GM12878 (cell line): ENCODE results near the gene PLA2G5. TPM values are rescaled to one million over a fixed set of nuclear protein-coding genes. Genes with fewer than 3 reads are reported as not detected.
A peak's percentile ranks its signal among the peaks of the same experiment; 100 is the strongest.

Experiments used
- ATAC-seq: fragments of 200-7000 bp; cut with Tn5 transposase; 3 replicates; pipeline ENCODE4 v1.9.1; 2020; ENCODE audit warnings: mild to moderate bottlenecking, moderate library complexity
- BruUV-seq: library from RNA; stranded (reverse); fragments of 400-500 nt; replicated peaks from 2 replicates; lab custom pipeline; 2021; lab: Mats Ljungman, UMichigan
- CTCF ChIA-PET: fragments of 300-600 bp; sonication (Branson Sonifier 250); formaldehyde crosslinking; extraction: SDS; loops from one replicate; lab custom pipeline; 2021; ENCODE audit warnings: inconsistent platforms; lab: Yijun Ruan, JAX
- POLR2A ChIA-PET: fragments of 350-600 bp; formaldehyde crosslinking; extraction: SDS; loops from one replicate; lab custom pipeline; 2021; ENCODE audit warnings: inconsistent platforms; lab: Charles Lee
- RAD21 ChIA-PET: fragments of 300-600 bp; sonication (Branson Sonifier 250); formaldehyde crosslinking; loops from one replicate; lab custom pipeline; 2023; ENCODE audit warnings: antibody characterized with exemption; ENCODE audit not compliant: unreplicated experiment; lab: Charles Lee
- SMC1A ChIA-PET: fragments of 300-600 bp; sonication (Branson Sonifier 250); formaldehyde crosslinking; loops from one replicate; lab custom pipeline; 2023; ENCODE audit not compliant: unreplicated experiment, uncharacterized antibody; lab: Charles Lee
- DNase-seq: peaks from one replicate; pipeline ENCODE4 v3.0.0-alpha.2; 2011; ENCODE audit warnings: low read depth, low spot score
- FAIRE-seq: peaks from 3 replicates; lab custom pipeline; 2011; peaks lifted over from hg19 to GRCh38; lab: Jason Lieb, UNC
- H2AFZ ChIP-seq: 2 replicates; pipeline ENCODE4 v1.6.0; 2011; ENCODE audit warnings: low read depth, low read length, control low read depth; ENCODE audit not compliant: control insufficient read depth
- H3K27ac ChIP-seq: 2 replicates; pipeline ENCODE4 v1.5.1; 2011; ENCODE audit warnings: control low read depth; ENCODE audit not compliant: control insufficient read depth, insufficient read depth
- H3K27me3 ChIP-seq, 2 experiments: replicated peaks in 1 of 2; 2 replicates each; pipeline versions ENCODE4 v1.6.0 to v1.6.1; 2011; ENCODE audit warnings: low read length in 1 of 2; ENCODE audit not compliant: control insufficient read depth in 2 of 2, insufficient read depth in 2 of 2
- H3K36me3 ChIP-seq, 2 experiments: 2 replicates each; pipeline ENCODE4 v1.5.1; 2011; ENCODE audit warnings: low read length in 1 of 2; ENCODE audit not compliant: control insufficient read depth in 2 of 2, insufficient read depth in 2 of 2
- H3K4me1 ChIP-seq: 2 replicates; pipeline ENCODE4 v1.6.1; 2011; ENCODE audit warnings: mild to moderate bottlenecking, low read length, moderate library complexity, mixed read lengths; ENCODE audit not compliant: control insufficient read depth, insufficient read depth
- H3K4me2 ChIP-seq: 2 replicates; pipeline ENCODE4 v1.6.0; 2011; ENCODE audit warnings: control low read depth; ENCODE audit not compliant: control insufficient read depth, insufficient read depth
- H3K4me3 ChIP-seq: fragments of 200-600 bp; sonication (generic); 2 replicates; pipeline ENCODE4 v1.5.1; 2016
- H3K79me2 ChIP-seq: 2 replicates; pipeline ENCODE4 v1.6.0; 2011; ENCODE audit warnings: low read length; ENCODE audit not compliant: control insufficient read depth, insufficient read depth
- H3K9ac ChIP-seq: 2 replicates; pipeline ENCODE4 v1.8.0; 2011; ENCODE audit warnings: low read length, control low read depth, mixed read lengths; ENCODE audit not compliant: control insufficient read depth, insufficient read depth
- H3K9me3 ChIP-seq: replicated peaks from 3 replicates; pipeline ENCODE4 v1.5.1; 2011; ENCODE audit warnings: mild to moderate bottlenecking, low read length; ENCODE audit not compliant: control insufficient read depth, insufficient read depth
- H4K20me1 ChIP-seq: 2 replicates; pipeline ENCODE4 v1.6.0; 2011; ENCODE audit not compliant: control insufficient read depth, insufficient read depth
- GABPA ChIP-seq: IDR thresholded peaks from 2 replicates; pipeline ENCODE4 v1.6.1; 2014; ENCODE audit warnings: antibody characterized with exemption, low read depth, mild to moderate bottlenecking, inconsistent platforms
- IKZF1 ChIP-seq: fragments of 450-650 bp; conservative IDR thresholded peaks from 2 replicates; pipeline ENCODE4 v1.6.1; 2017; ENCODE audit warnings: antibody characterized with exemption, mild to moderate bottlenecking
- MEF2B ChIP-seq: fragments of 450-650 bp; IDR thresholded peaks from 2 replicates; pipeline ENCODE4 v1.6.1; 2018; ENCODE audit warnings: mild to moderate bottlenecking, moderate library complexity; ENCODE audit not compliant: partially characterized antibody, poor library complexity, severe bottlenecking
- NFIC ChIP-seq: IDR thresholded peaks from 2 replicates; pipeline ENCODE4 v1.6.1; 2012; ENCODE audit warnings: low read depth, mild to moderate bottlenecking, inconsistent platforms, low read length, moderate library complexity
- PAX8 ChIP-seq: fragments of 450-650 bp; IDR thresholded peaks from 2 replicates; pipeline ENCODE4 v1.6.1; 2017; ENCODE audit warnings: mild to moderate bottlenecking, moderate library complexity
- POLR2AphosphoS5 ChIP-seq: IDR thresholded peaks from 2 replicates; pipeline ENCODE4 v1.6.1; 2011; ENCODE audit warnings: mild to moderate bottlenecking, low read length, inconsistent platforms
- WGBS: methylation state at CpG from one replicate; pipeline ENCODE4 v1.1.6; 2016; ENCODE audit warnings: low lambda C conversion rate; ENCODE audit not compliant: insufficient replicate concordance, insufficient coverage; ENCODE audit errors: missing lambda C conversion rate; 5-methylcytosine and 5-hydroxymethylcytosine counted together
- in situ Hi-C: fragments of 300-500 bp; cut with MboI; formaldehyde crosslinking; loops from 9 replicates; pipeline ENCODE4 v1.14.3; 2018; ENCODE audit warnings: mixed read lengths
- intact Hi-C: fragments of 100-400 bp; cut with micrococcal nuclease; formaldehyde crosslinking; loops from one replicate; pipeline ENCODE4 v1.14.2; 2022; ENCODE audit not compliant: unreplicated experiment
- polyA plus RNA-seq, 11 experiments: library from polyadenylated mRNA; depleted of rRNA in 4 of 11; unstranded in 6 of 11; stranded (reverse) in 5 of 11; fragments of >200 nt; fragmentation: Nextera tagmentation in 4 of 11; fragmentation: Illumina TruSeq in 1 of 11; extraction: Ambion mirVana in 4 of 11; extraction: Trizol in 1 of 11; gene quantifications; 1 replicate in 1 of 11; 2 replicates in 10 of 11; pipeline versions ENCODE4 v1.2.1 to v1.2.3, GENCODE V29; 2011 to 2016; ENCODE audit warnings: inconsistent platforms in 2 of 11, missing spikeins in 2 of 11, low read depth in 1 of 11
- total RNA-seq, 4 experiments: library from RNA; depleted of rRNA in 3 of 4; stranded (reverse); fragments of >200 nt in 3 of 4; fragmentation: Illumina TruSeq in 1 of 4; extraction: Trizol in 1 of 4; gene quantifications; 2 replicates each; pipeline versions ENCODE4 v1.2.1 to v1.2.3, GENCODE V29; 2013 to 2021

The PLA2G5 gene
- total and polyA plus RNA-seq, 10 of the 15 experiments (the other 5 are each of a cell fraction or from before 2014, with no cell fraction given), result 0.10 to 0.19 (median 0.17) TPM; not detected in 7

GRCh38 chr1:20081353-20081810, 11.4 kb downstream of the PLA2G5 start (continued):
- TF ChIP-seq POLR2AphosphoS5 (no peak), PAX8 (no peak), NFIC (0 out of 2 replicates have a peak, but pooled peaks have one; percentile 5), IKZF1 (0 out of 2 replicates have a peak, but pooled peaks have one; percentile 28), MEF2B (peak; percentile 6)

- Histone ChIP-seq H4K20me1 (no peaks in the 10 kb centered on the region), H3K36me3 (no peaks in the 10 kb centered on the region), H3K79me2 (no peaks in the 10 kb centered on the region), H3K4me2 (no peak overlapping the region), H3K4me1 (peaks cover 39% of the 10 kb centered on the region), H2AFZ (no peak overlapping the region), H3K9me3 (no peaks in the 10 kb centered on the region), H3K27ac (no peak overlapping the region), H3K4me3 (no peak overlapping the region), H3K27me3 (no peaks in the 10 kb centered on the region), H3K9ac (no peak overlapping the region)
- BruUV-seq, result no TSS peak
- FAIRE-seq, result no peak
- ChIA-PET POLR2A (no interaction called here), RAD21 (no interaction called here), CTCF (no interaction called here), SMC1A (interaction anchor here (1.2 kb wide), 1 partner anchor 27 kb away, joined by 3 read pairs; no protein-coding TSS in a partner anchor)
- intact Hi-C loops (loop anchor here (5.0 kb wide), 1 partner anchor 165 kb away; no protein-coding TSS in a partner anchor), in situ Hi-C loops (no loop called here)
- no peak for TF ChIP-seq GABPA
- no peak for ATAC-seq
- DNase-seq, result no peak
- 67% methylated on average over 2 of the region's 2 CpGs for WGBS
Observed at GRCh38 chr1:20082772-20083171, 12.8 kb downstream of the PLA2G5 start.
